ENCODE data around the gene EQTN.

- TF ChIP-seq CTCF (IDR thresholded peaks at IDR 0.05), result no peak
- no peak for TF ChIP-seq POLR2A (IDR thresholded peaks at IDR 0.05)
These were observed 3.0 kb downstream of the EQTN start for GRCh38 chr9:27293996-27294395.

Data from tibial nerve (tissue), 3 donors.